ENCODE measurements around the gene ACLY. TPM values are rescaled to one million over a fixed set of nuclear protein-coding genes. Genes with fewer than 3 reads are reported as not detected.
"Not testable (repeated sequence)": the region's sequence is repeated elsewhere in the genome, so short reads cannot be mapped to it uniquely, and the experiment has no call there.

The ACLY gene
- total RNA-seq, 1 donor from 2014 or later = 64.4 TPM

GRCh38 chr17:41937970-41938954 lies 19.5 kb upstream of the ACLY start:
- Histone ChIP-seq H3K36me3 (no peaks in the 10 kb centered on the region), H3K4me1 (no peaks in the 10 kb centered on the region), H3K4me3 (no peak overlapping the region), H3K27ac (no peak overlapping the region), H3K9me3 (no peaks in the 10 kb centered on the region), H3K27me3 (no peaks in the 10 kb centered on the region)
- TF ChIP-seq CTCF (IDR thresholded peaks at IDR 0.05) = no peak
- intact Hi-C loops (cut with DNase I) = no loop called here
- no peak for DNase-seq (ENCODE audit: low spot score in 2 of 2)

- no peaks in the 10 kb centered on the region for H3K36me3 ChIP-seq
These were observed 16.9 kb upstream of the ACLY start for GRCh38 chr17:41935641-41936040.

GRCh38 chr17:41932816-41933389 lies 14.2 kb upstream of the ACLY start:
- TF ChIP-seq CTCF (IDR thresholded peaks at IDR 0.05) = no peak
- Histone ChIP-seq H3K9me3 (no peaks in the 10 kb centered on the region), H3K4me1 (peaks cover 0 to 11% of the 10 kb centered on the region in 2 donors), H3K4me3 (no peak overlapping the region), H3K36me3 (no peaks in the 10 kb centered on the region), H3K27me3 (no peaks in the 10 kb centered on the region), H3K27ac (no peak overlapping the region)
- no peak for DNase-seq (ENCODE audit: low spot score in 2 of 2)
- intact Hi-C loops (cut with DNase I) = no loop called here

More at GRCh38 chr17:41935641-41936040, 16.9 kb upstream of the ACLY start:
- TF ChIP-seq CTCF (IDR thresholded peaks at IDR 0.05) = no peak
- no peaks in the 10 kb centered on the region for H3K4me1 ChIP-seq
- intact Hi-C loops (cut with DNase I) = no loop called here
- no peaks in the 10 kb centered on the region for H3K27me3 ChIP-seq
- no peak for DNase-seq (ENCODE audit: low spot score in 2 of 2)
- H3K4me3 ChIP-seq = no peak overlapping the region
- H3K9me3 ChIP-seq = no peaks in the 10 kb centered on the region
- no peak overlapping the region for H3K27ac ChIP-seq

- not testable (repeated sequence) for H3K27ac ChIP-seq; H3K36me3 ChIP-seq; H3K27me3 ChIP-seq; H3K9me3 ChIP-seq; H3K4me3 ChIP-seq; DNase-seq (ENCODE audit: low spot score in 2 of 2)
- intact Hi-C loops (cut with DNase I) = loop anchor here (2.0 kb wide), 1 partner anchor 35 kb away; the partner anchor contains the start of gene CNP
- peaks cover 0 to 11% of the 10 kb centered on the region in 2 donors for H3K4me1 ChIP-seq
These were observed 13.0 kb upstream of the ACLY start for GRCh38 chr17:41931715-41932114.

GRCh38 chr17:41930833-41931156 lies 12.0 kb upstream of the ACLY start:
- intact Hi-C loops (cut with DNase I) = loop anchor here (1.0 to 2.0 kb wide), 2 partner anchors 11 to 36 kb away; partner anchors contain the start of gene CNP
- not testable (repeated sequence) for DNase-seq (ENCODE audit: low spot score in 2 of 2)
- H3K27ac ChIP-seq = peak overlapping the region; percentile 64 to 79

GRCh38 chr17:41930009-41930832 lies 11.5 kb upstream of the ACLY start, which contains the start of gene ODAD4:
ODAD4 (plus strand) TSS chr17:41930617; CDS start chr17:41930724, 107 bp downstream.
- Histone ChIP-seq H3K9me3 (no peaks in the 10 kb centered on the region), H3K4me3 (peak within 1 kb of the TSS; percentile 65 to 67), H3K27ac (peak within 1 kb of the TSS; percentile 64 to 79), H3K36me3 (no peaks in the 10 kb centered on the region), H3K4me1 (peaks cover 0 to 11% of the 10 kb centered on the region in 2 donors), H3K27me3 (no peaks in the 10 kb centered on the region)
- peak; percentile 91 to 98 for DNase-seq (ENCODE audit: low spot score in 2 of 2)
- intact Hi-C loops (cut with DNase I) = loop anchor here (1.0 to 2.0 kb wide), 2 partner anchors 11 to 37 kb away; partner anchors contain the start of gene CNP
- TF ChIP-seq CTCF (IDR thresholded peaks at IDR 0.05) = peak; percentile 43 to 69 (median 54)

More at GRCh38 chr17:41930833-41931156, 12.0 kb upstream of the ACLY start:
- not testable (repeated sequence) for H3K9me3 ChIP-seq, H3K27me3 ChIP-seq, H3K36me3 ChIP-seq
- Histone ChIP-seq H3K4me1 (peaks cover 0 to 11% of the 10 kb centered on the region in 2 donors), H3K4me3 (peak overlapping the region; percentile 65 to 67)
